ENCODE measurements around the gene RRP36.
A peak's percentile ranks its signal among the peaks of the same experiment; 100 is the strongest.

Gene RRP36

GRCh38 chr6:42974919-42975505, 46.4 kb upstream of the RRP36 start:
- DNase-seq (ENCODE audit: low read depth in 1 of 2, low spot score in 1 of 2), result no peak
- Histone ChIP-seq H3K27ac (replicated peaks) (no peak overlapping the region), H3K27me3 (ENCODE audit: insufficient read depth, poor library complexity, severe bottlenecking) (no peaks in the 10 kb centered on the region), H3K4me3 (replicated peaks; ENCODE audit: insufficient read depth, low read length) (no peak overlapping the region)
- TF ChIP-seq GABPA (IDR thresholded peaks at IDR 0.05; ENCODE audit: low read depth), result no peak
- no peak for TF ChIP-seq POLR2AphosphoS5 (IDR thresholded peaks at IDR 0.05; ENCODE audit: low read depth)
- TF ChIP-seq CTCF (IDR thresholded peaks at IDR 0.05; ENCODE audit: insufficient read depth, low read length), result no peak
- no peak for TF ChIP-seq REST (IDR thresholded peaks at IDR 0.05; ENCODE audit: insufficient replicate concordance, low read depth)
- TF ChIP-seq SPI1 (IDR thresholded peaks at IDR 0.05; ENCODE audit: borderline replicate concordance, low read depth), result no peak

GRCh38 chr6:42978487-42978838, 43.0 kb upstream of the RRP36 start:
- DNase-seq (ENCODE audit: low read depth in 1 of 2, low spot score in 1 of 2), result no peak
- peak overlapping the region; percentile 87 for H3K4me3 ChIP-seq (replicated peaks; ENCODE audit: insufficient read depth, low read length)
- no peaks in the 10 kb centered on the region for H3K27me3 ChIP-seq (ENCODE audit: insufficient read depth, poor library complexity, severe bottlenecking)
- H3K27ac ChIP-seq (replicated peaks), result peak overlapping the region; percentile 74
- TF ChIP-seq CTCF (IDR thresholded peaks at IDR 0.05; ENCODE audit: insufficient read depth, low read length) (no peak), GABPA (IDR thresholded peaks at IDR 0.05; ENCODE audit: low read depth) (no peak), SPI1 (IDR thresholded peaks at IDR 0.05; ENCODE audit: borderline replicate concordance, low read depth) (no peak), REST (IDR thresholded peaks at IDR 0.05; ENCODE audit: insufficient replicate concordance, low read depth) (no peak)

GRCh38 chr6:42978839-42979522, 42.4 kb upstream of the RRP36 start, which contains the start of gene PEX6:
PEX6 (minus strand) TSS chr6:42979181; CDS start chr6:42979150, 31 bp downstream.
- Histone ChIP-seq H3K27ac (replicated peaks) (peak within 1 kb of the TSS; percentile 74), H3K27me3 (ENCODE audit: insufficient read depth, poor library complexity, severe bottlenecking) (no peaks in the 10 kb centered on the region), H3K4me3 (replicated peaks; ENCODE audit: insufficient read depth, low read length) (peak within 1 kb of the TSS; percentile 87)
- TF ChIP-seq POLR2AphosphoS5 (IDR thresholded peaks at IDR 0.05; ENCODE audit: low read depth) (peak; percentile 92; the same call in 1 of the 2 replicates), SPI1 (IDR thresholded peaks at IDR 0.05; ENCODE audit: borderline replicate concordance, low read depth) (peak; percentile 60; the same call in 1 of the 2 replicates), GABPA (IDR thresholded peaks at IDR 0.05; ENCODE audit: low read depth) (peak; percentile 83), CTCF (IDR thresholded peaks at IDR 0.05; ENCODE audit: insufficient read depth, low read length) (no peak), REST (IDR thresholded peaks at IDR 0.05; ENCODE audit: insufficient replicate concordance, low read depth) (no peak)
- DNase-seq (ENCODE audit: low read depth in 1 of 2, low spot score in 1 of 2), result peak; percentile 96 to 97

Data from HL-60 (cell line).